Sigmoid colon (tissue), 7 donors: ENCODE measurements around the gene NACC2. TPM values are rescaled to one million over a fixed set of nuclear protein-coding genes. Genes with fewer than 3 reads are reported as not detected.

Experiments used
- DNase-seq: peaks from one replicate; pipeline ENCODE4 v3.0.0-alpha.2; 2019
- H3K27ac ChIP-seq, 4 donors: fragments of 200-600 bp; sonication (generic); one replicate each; pipeline ENCODE4 v1.5.1; 2016 to 2019; ENCODE audit warnings: mild to moderate bottlenecking in 1 of 4
- H3K27me3 ChIP-seq, 3 donors: fragments of 200-600 bp; sonication (generic); one replicate each; pipeline ENCODE4 v1.5.1; 2019; ENCODE audit warnings: mild to moderate bottlenecking in 1 of 3
- H3K36me3 ChIP-seq, 4 donors: fragments of 200-600 bp; sonication (generic); one replicate each; pipeline ENCODE4 v1.5.1; 2016 to 2019
- H3K4me1 ChIP-seq, 4 donors: fragments of 200-600 bp; sonication (generic); one replicate each; pipeline ENCODE4 v1.5.1; 2017 to 2019
- H3K4me3 ChIP-seq, 4 donors: fragments of 200-600 bp; sonication (generic); one replicate each; pipeline ENCODE4 v1.5.1; 2017 to 2019; ENCODE audit warnings: mild to moderate bottlenecking in 2 of 4, moderate library complexity in 1 of 4
- H3K9me3 ChIP-seq, 4 donors: fragments of 200-600 bp in 3 of 4; sonication (generic) in 3 of 4; one replicate each; pipeline versions ENCODE4 v1.5.1 to v1.6.1; 2013 to 2019
- EP300 ChIP-seq, 4 donors: sonication (generic); formaldehyde crosslinking; IDR thresholded peaks; one replicate each; pipeline ENCODE4 v1.6.1; 2017; ENCODE audit warnings: antibody characterized with exemption in 4 of 4
- POLR2A ChIP-seq, 2 donors: fragments of 450-650 bp; IDR thresholded peaks; one replicate each; pipeline ENCODE4 v1.6.1; 2016; ENCODE audit warnings: antibody characterized with exemption in 2 of 2, mild to moderate bottlenecking in 2 of 2, moderate library complexity in 2 of 2
- POLR2AphosphoS5 ChIP-seq, 4 donors: sonication (generic); formaldehyde crosslinking; IDR thresholded peaks; one replicate each; pipeline ENCODE4 v1.6.1; 2017; ENCODE audit warnings: antibody characterized with exemption in 4 of 4
- WGBS, 2 donors: extraction: QIAGEN DNeasy Blood & Tissue Kit; methylation state at CpG; one replicate each; pipeline ENCODE4 v1.1.7; 2013; 5-methylcytosine and 5-hydroxymethylcytosine counted together
- intact Hi-C: fragments of 100-400 bp; cut with DNase I; formaldehyde crosslinking; loops from one replicate; pipeline ENCODE4 v1.15.1; 2023
- polyA plus RNA-seq, 3 donors: library from polyadenylated mRNA; stranded (reverse); fragments of 200-250 nt; gene quantifications; one replicate each; pipeline ENCODE4 v1.2.3, GENCODE V29; 2013
- total RNA-seq, 4 donors: library from RNA; depleted of rRNA; stranded (reverse); fragments of >200 nt; gene quantifications; one replicate each; pipeline ENCODE4 v1.1.0, GENCODE V29; 2016
- TF ChIP-seq, protein P1 (sequence below), 4 experiments: fragments of 450-650 bp in 3 of 4; fragments of 200-600 bp in 1 of 4; IDR thresholded peaks; one replicate each; pipeline ENCODE4 v1.5.1; 2016 to 2019; ENCODE audit warnings: antibody characterized with exemption in 4 of 4, mild to moderate bottlenecking in 3 of 4, moderate library complexity in 2 of 4
- donor health status: healthy with polysubstance abuse.
- donor health status: Bipolar disorder and iron deficiency.
- donor health status: healthy.

The NACC2 gene
- total and polyA plus RNA-seq, 7 donors, result 3.6 to 80.0 (median 41.6) TPM

DNA sequence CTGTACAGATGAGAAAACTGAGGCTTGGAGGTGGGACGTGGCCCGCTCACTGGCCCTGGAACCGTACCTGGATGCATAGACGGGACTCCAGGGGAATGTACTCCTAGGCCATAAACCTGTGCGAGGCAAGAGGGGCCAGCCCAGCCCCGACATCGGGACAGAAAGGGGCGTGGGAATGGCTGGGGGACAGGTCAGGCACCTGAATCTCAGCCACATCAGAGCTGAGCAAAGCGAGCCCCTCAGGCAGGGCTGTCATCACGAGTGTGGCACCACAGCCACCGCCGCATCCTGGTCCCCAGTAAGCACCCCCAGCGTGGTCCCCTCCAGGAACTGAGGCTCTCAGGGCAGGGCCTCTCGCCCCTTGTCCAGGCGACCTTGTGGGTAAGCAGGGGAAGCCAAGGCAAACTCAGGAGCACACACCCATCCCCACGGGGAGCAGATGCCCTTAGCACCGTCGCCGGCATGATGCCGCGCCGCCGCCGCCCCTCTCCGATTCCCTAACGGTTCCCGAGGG lies 16.5 kb downstream of the NACC2 start:
- intact Hi-C loops, result no loop called here
- Histone ChIP-seq H3K36me3 (peaks cover 0 to 12% (median 0%) of the 10 kb centered on the region in 4 donors), H3K4me1 (peaks cover 0 to 84% (median 80%) of the 10 kb centered on the region in 4 donors), H3K9me3 (no peaks in the 10 kb centered on the region), H3K27me3 (no peaks in the 10 kb centered on the region), H3K4me3 (no peak overlapping the region), H3K27ac (peak overlapping the region; percentile 74 to 88 (median 79))
- TF ChIP-seq POLR2A (IDR thresholded peaks at IDR 0.05) (no peak), POLR2AphosphoS5 (IDR thresholded peaks at IDR 0.05) (no peak), EP300 (IDR thresholded peaks at IDR 0.05) (no peak)
- TF ChIP-seq, protein P1, sequence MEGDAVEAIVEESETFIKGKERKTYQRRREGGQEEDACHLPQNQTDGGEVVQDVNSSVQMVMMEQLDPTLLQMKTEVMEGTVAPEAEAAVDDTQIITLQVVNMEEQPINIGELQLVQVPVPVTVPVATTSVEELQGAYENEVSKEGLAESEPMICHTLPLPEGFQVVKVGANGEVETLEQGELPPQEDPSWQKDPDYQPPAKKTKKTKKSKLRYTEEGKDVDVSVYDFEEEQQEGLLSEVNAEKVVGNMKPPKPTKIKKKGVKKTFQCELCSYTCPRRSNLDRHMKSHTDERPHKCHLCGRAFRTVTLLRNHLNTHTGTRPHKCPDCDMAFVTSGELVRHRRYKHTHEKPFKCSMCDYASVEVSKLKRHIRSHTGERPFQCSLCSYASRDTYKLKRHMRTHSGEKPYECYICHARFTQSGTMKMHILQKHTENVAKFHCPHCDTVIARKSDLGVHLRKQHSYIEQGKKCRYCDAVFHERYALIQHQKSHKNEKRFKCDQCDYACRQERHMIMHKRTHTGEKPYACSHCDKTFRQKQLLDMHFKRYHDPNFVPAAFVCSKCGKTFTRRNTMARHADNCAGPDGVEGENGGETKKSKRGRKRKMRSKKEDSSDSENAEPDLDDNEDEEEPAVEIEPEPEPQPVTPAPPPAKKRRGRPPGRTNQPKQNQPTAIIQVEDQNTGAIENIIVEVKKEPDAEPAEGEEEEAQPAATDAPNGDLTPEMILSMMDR (IDR thresholded peaks at IDR 0.05), result no peak
- 84 to 89% methylated on average over 27 of the region's 27 CpGs for WGBS, 2 donors
- peak; percentile 62 for DNase-seq

DNA sequence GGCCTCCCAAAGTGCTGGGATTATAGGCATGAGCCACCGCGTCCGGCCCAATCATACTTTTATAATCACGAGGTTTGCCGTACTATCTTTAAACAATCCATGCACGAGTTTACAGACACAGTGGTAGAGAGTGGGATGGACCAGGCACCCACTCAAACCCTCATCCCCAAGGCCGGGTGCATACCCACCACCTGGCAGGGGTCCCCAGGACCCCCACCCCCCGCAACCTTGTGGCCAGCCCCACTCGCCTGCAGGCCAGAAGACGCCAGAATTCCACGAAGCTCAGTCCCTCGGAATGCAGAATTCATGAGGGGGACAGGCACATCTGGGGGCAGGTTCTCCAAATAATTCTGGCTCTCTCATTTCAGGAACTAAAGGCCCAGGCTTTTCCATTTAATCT lies 17.1 kb downstream of the NACC2 start:
- DNase-seq, result peak; percentile 58
- intact Hi-C loops, result no loop called here
- Histone ChIP-seq H3K36me3 (peaks cover 0 to 7% (median 0%) of the 10 kb centered on the region in 4 donors), H3K4me3 (no peak overlapping the region), H3K27me3 (no peaks in the 10 kb centered on the region), H3K9me3 (no peaks in the 10 kb centered on the region), H3K27ac (peak overlapping the region; percentile 74 to 88 (median 79)), H3K4me1 (peaks cover 0 to 81% (median 75%) of the 10 kb centered on the region in 4 donors)
- 83 to 89% methylated on average over 12 of the region's 12 CpGs for WGBS, 2 donors
- TF ChIP-seq, protein P1 (IDR thresholded peaks at IDR 0.05), result no peak
- TF ChIP-seq POLR2AphosphoS5 (IDR thresholded peaks at IDR 0.05), result peak in 1 of 4 donors; percentile 20

DNA sequence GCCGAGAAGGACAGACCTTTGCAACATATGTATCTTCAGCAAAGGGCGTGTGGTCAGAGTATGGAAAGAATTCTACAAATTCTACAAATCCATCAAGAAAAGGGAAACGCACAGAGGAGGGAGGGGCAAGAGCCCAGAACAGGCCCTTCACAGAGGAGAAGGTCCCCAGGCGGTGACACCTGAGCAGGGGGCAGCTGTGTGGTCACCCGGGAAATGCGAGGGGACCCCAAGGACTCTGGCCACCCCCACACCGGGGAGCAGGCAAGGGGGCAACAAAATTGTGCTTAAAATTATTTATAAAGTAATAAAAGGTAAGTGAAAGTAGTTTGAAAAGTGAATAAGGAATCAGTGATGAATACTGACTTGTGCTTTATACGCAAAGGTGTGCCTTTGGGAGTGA lies 17.6 kb downstream of the NACC2 start:
- WGBS, 2 donors, result 79 to 89% methylated on average over 8 of the region's 8 CpGs

DNA sequence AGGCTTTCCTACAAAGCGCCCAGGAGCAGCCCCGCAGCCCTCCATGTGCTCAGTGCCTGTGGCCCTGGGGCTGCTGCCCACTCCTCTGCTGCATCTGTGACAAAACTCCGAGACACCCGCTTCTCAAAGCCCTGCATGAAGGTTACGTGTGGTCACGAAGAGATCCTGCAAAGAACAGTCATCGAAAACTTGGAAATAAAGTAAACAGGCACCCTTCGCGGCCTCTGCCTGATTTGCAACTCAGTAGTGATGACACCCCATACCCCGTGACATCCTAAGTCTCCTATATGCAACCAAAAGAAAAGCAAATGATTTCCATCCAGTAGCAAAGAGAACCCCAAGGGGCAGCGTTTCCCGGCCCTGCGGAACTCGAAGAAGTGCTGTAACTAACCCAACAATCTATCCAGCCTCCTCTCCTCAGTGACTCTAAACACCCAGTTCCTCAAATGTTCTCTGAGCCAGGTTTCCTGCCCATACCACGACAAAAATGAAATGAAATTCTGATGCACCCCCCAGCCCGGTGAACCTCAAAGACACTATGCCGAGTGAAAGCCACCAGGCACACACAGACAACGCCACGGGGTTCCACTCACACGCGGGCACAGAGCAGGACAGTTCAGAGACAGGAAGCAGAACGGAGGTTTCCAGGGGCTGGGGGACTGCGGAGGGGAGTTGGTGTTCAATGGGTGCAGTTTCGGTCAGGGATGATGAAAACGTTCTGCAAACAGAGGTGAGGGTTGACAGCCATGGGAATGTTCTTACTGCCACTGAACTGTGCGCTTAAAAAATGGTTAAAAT lies 19.0 kb downstream of the NACC2 start:
- Histone ChIP-seq H3K27me3 (no peaks in the 10 kb centered on the region), H3K4me1 (peaks cover 0 to 62% (median 55%) of the 10 kb centered on the region in 4 donors), H3K27ac (peak overlapping the region; percentile 19 to 88 (median 66)), H3K4me3 (no peak overlapping the region), H3K9me3 (no peaks in the 10 kb centered on the region), H3K36me3 (peaks cover 0 to 7% (median 0%) of the 10 kb centered on the region in 4 donors)
- peak; percentile 64 for DNase-seq
- TF ChIP-seq EP300 (IDR thresholded peaks at IDR 0.05) (no peak), POLR2A (IDR thresholded peaks at IDR 0.05) (no peak), POLR2AphosphoS5 (IDR thresholded peaks at IDR 0.05) (no peak)
- TF ChIP-seq, protein P1 (IDR thresholded peaks at IDR 0.05), result no peak
- intact Hi-C loops, result no loop called here
- 60 to 89% methylated on average over 26 of the region's 26 CpGs for WGBS, 2 donors

More for the DNA sequence above, 17.6 kb downstream of the NACC2 start:
- H3K4me3 ChIP-seq, result no peak overlapping the region
- H3K9me3 ChIP-seq, result no peaks in the 10 kb centered on the region
- H3K27me3 ChIP-seq, result no peaks in the 10 kb centered on the region
- TF ChIP-seq POLR2A (IDR thresholded peaks at IDR 0.05) (no peak), EP300 (IDR thresholded peaks at IDR 0.05) (no peak), POLR2AphosphoS5 (IDR thresholded peaks at IDR 0.05) (no peak)
- TF ChIP-seq, protein P1 (IDR thresholded peaks at IDR 0.05), result no peak
- H3K4me1 ChIP-seq, result peaks cover 0 to 76% (median 69%) of the 10 kb centered on the region in 4 donors
- peaks cover 0 to 7% (median 0%) of the 10 kb centered on the region in 4 donors for H3K36me3 ChIP-seq
- H3K27ac ChIP-seq, result peak overlapping the region; percentile 74 to 88 (median 79)
- intact Hi-C loops, result no loop called here
- peak; percentile 40 for DNase-seq
